ENCODE measurements around the gene SMYD2.
"Not testable (repeated sequence)": the region's sequence is repeated elsewhere in the genome, so short reads cannot be mapped to it uniquely, and the experiment has no call there.

SMYD2 gene

DNA sequence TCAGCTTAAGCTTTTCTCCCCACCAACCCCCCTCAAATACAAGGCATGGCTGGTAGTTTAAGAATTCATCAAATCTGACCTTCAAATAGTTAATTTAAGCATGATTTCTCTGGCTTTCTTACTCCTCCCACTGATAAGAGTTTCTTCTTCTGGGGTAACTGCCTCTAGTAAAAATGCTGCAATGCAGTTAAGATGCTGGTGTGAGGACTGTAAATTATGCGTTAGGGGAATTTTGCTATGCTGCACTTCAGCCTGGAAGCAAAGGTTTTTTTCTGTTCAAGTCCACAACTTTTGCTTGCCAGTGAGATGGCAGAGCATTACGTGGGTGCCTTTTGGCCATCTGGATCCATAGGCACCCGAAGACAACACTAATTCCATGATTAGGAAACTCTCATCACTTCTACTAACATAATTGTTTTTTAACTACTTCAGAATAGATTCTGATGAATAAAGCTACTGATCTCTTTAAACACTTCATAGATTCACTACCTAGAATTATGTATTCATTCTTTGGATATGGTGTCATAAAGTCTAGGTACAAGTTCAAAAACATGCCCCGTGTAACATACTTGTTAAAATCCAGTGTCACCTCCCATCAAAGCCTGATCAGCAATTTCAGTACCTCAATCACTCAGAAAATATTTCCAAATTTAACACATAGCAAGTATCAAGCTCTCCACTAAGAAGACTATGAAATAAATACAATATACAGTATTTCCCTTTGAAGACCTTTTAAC, 8.8 kb upstream of the SMYD2 start:
- DNase-seq, result no peak

DNA sequence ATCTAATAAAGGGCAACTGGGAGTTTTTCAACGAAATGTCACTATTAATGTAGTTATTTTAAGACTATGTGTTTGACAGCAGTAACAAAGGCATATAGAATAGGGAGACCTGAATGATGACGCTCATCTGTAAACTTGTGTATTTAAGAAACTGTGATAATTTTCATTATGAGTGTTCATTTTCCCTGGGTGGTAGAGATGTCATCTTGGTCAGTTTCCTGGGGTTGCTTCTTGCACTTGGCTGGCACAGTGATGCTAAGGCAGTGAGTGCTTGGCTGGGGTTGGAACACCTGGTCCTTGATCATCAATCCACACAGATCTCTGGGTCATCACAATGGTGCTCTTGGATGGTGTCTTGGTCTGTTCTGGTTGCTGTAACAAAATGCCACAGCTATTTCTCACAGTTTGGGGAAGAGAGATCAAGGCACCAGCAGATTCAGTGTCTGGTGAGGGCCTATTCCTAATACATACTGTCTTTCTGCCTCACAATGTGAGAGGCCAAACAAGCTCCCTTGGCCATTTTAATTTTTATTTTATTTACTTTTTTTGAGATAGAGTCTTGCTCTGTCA, 7.9 kb upstream of the SMYD2 start:
- no peak for DNase-seq

DNA sequence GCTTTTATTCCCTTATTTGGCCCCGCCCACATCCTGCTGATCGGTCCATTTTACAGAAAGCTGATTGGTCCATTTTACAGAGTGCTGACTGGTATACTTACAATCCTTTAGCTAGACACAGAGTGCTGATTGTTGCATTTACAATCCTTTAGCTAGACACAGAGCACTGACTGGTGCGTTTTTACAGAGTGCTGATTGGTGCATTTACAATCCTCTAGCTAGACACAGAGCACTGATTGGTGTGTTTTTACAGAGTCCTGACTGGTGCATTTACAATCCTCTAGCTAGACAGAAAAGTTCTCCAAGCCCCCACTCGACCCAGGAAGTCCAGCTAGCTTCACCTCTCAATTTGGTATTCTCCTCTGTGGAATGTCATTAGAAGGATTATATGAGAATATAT, 5.3 kb upstream of the SMYD2 start:
- DNase-seq, result not testable (repeated sequence)

DNA sequence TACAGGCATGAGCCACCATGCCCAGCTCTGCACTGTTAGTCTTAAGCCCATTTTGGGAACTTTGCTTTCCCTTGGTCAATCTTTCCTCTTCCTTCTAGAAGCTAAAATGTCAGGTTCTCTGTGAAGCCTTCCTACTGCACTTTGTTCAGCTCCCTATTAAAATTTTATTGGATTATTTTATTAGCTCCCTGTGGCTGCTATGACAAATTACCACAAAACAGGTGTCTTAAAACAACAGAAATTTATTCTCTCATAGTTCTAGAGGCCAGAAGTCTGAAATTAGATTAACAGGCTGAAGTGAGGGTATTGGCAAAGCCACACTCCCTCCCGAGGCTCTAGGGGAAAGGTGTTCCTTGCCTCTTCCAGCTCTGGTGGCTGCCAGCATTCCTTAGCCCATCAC, 4.2 kb upstream of the SMYD2 start:
- DNase-seq, result no peak

DNA sequence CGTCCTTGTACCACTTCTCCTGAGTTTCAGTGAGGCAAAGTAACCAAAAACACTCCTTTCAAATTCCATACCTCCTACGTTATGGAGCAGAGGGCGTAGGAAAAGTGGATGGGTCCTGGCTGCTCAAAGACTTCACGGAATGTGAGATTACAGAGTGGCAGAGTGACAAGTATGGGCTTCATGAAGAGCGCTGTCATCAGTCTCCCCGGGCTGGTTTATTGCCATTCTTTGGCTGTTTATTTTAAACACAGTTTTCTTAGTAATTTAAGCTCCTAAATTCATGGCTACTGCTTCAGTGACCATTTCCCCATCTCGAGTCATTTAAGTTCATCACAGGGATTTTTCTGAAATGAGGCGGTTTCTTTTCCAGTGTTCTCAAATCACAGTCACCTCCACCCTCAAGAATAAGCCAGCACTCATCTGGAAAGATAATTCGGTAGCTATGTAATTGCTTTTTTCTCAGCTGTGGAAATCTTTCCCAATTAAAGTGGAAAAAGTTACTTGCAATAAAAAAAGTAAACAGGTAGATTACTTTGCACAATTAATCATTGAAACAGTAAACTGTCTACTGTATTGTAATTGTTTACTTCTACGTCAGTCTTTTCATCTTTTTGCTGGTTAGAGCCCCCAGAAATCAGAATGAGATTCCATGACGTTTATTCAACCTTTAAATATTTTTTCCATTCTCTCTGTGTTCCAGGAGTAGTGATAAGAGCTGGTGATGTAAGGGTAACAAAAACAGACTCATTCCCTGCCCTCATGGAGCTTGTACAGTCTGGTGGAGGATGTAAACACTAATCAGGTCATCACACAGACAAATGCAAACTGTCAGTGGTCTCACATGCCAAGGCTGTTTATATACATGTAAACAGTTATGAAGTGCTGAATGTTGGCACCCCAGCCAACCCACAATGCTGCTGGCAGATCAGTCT, 3.0 kb upstream of the SMYD2 start:
- no peak for DNase-seq

DNA sequence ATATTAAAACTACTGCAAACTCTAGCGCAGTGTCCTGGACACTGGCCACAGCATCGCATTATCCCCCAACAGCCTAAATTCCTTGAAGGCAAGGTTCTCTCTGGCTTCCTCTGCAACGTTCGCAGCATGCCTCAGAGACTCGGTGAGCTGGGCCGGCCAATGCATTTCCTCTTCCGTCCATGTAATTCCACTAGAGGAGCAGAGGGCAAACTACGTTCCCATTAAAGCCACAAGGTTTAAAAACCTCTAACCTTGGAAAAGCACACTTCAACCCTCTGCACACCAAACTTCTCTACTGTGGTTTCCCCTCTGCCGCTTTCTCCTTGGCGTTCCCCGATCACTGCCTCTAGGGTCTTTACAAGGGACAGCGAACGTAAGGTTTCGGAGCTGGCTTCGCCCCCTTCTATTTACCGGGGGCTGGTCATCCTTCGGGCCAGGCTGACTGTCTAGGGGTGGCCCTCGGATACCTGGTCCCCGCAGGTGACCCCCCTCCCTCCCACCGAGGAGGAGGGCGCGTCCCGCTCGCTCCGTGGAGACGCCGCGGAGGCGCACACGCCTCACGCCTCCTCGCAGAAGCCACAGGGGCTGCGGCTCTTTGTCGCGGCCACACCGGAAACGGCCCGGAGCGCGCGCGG, 456 bp upstream of the SMYD2 start:
- DNase-seq, result peak; percentile 71

DNA sequence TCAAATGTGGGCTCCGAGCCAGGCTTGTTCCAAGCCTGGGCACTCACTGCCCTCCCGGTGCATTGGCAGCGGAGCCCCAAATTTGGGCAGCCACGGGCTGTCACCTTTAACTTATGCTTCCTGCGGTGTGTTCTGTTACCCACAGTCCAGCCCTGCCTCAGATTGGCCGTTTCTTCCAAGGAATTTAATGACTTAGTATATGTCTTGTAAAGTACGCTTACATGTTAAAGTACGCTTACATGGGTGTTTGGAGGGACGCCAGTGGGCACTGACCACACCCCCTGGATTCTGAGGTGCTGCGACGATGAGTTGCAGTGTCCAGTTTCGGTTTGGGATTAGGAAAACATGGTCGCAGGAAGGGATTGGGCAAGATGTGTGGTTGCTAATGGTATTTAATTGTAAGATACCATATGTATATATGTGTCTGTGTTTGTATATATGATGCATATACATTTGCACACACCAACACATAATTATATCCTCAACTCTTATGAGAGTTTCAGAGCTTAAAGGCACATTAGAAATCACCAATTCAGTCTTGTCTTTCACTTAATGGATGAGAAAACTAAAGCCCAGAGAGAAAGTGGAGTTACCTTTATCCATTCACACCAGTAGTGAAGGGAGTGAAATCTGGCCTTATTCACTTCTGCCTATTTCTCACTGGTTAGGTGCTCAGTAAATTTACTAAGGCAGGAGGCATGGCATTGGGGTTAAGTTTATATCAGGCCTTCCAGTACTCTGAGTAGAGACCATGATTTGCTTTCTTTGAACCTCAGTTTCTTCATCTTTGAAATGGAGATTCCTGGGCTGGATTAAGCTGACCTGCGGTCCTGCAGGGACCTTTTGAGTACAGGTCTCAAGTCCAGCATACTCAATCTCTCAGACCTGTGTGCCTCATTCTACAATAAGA, 1.0 kb downstream of the SMYD2 start:
- peak; percentile 73 for DNase-seq

DNA sequence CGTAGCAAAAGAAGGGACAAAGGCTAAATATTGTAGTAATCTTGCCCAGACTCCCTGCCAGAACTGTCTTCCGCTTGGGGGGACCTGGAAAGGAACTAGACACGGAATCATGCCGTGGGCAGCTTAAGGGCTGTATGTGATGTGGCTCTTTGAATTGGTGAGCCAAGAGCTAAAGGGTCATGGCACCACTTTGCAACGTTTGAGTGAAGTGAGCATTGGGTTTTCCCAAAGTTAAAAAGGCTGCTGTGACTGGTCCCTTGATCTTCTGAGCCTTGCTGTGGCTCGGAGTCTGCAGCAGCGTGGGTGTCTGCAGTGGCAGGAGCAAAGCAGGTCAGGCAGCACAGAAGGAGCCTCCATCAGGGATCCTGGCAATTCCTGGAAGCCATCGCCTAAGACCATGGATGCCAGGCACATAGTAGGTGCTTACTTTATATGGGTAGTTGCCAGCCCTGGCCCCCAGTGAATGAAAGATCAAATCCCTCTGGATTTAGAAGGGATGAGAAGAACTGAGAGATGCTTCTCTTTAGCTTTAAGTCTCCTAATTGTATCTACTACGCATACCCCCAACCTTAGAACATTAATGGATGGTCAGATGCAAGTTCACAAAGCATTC, 1.8 kb downstream of the SMYD2 start:
- no peak for DNase-seq

DNA sequence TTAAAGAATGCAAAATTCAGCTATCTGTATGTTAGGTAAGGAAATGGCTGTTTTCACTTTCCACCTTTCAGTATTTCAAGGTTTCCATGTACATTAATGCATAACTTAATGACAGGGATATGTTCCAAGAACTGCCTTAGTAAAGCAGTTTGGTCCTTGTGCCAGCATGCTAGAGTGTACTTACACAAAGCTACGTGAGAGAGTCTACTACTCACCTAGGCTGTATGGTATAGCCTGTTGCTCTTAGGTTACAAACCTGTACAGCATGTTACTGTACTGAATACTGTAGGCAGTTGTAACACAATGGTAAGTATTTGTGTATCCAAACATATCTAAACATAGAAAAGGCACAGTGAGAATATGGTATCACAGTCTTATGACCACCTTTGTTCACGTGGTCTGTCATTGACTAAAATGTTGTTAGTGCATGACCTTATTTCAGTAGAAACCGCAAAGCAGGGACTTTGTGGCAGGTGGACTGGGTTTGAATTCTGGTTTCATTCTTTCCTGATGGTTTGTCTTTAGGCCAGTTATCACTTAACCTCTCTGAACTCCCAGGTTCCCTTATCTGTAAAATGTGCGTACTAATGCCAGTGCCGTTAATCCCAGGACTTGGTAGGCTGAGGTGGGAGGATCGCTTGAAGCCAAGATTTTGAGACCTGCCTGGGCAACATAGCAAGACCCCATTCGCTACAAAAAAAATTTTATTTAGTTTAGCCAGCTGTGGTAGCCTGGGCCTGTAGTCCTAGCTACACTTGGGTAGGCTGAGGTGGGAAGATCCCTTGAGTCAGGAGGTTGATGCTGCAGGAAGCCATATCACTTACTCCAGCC, 4.9 kb downstream of the SMYD2 start:
- DNase-seq, result no peak

DNA sequence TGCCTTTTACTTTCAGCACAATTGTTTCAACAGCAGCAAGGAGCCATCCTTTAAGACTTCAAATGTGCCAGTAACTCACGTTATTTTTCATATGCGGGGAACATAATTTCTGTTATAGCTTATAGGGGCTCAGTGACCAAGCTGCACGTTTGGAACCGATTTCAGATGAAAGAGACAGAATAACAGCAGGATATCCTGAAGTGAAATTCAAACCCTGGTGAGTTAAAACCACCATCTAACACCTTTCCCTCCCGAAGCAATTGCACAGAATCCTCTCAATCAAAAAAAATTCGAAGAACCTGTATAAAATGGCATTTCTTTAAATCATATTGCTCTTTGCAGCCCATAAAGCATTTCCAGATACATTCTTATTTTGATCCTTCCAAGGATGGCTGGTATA, 6.9 kb downstream of the SMYD2 start:
- DNase-seq, result no peak

DNA sequence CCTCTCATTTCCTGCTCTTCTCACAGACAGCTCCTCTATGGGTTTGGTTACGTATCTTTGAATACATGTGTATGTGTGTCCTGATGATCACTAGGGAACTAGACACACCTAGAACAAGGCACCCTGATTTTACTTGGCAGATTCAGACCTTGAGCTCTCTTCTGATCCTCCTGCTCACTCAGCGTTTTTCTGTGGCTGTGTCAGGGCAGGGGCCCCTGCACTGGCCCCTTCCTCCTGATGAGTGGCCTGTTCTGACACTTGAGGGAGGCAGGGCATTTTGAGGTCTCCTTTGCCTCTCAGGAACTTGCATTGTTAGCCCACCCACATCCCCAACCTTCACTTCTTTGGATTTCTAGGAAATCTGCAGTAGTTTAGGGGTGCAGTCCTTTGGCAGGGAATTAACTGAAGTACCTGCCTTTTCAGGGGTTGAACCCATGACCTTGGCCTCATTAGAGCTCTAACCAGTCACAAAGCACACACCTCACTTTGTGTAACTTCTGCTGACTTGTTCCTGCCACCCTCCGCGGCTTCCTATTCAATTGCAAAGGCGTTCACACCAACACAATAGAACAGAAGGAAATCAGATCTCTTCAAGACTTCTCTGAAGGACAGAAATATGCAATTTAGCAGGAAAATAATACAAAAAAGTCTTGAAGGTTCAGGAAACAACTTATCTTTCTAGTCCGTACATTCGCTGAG, 8.8 kb downstream of the SMYD2 start:
- no peak for DNase-seq

DNA sequence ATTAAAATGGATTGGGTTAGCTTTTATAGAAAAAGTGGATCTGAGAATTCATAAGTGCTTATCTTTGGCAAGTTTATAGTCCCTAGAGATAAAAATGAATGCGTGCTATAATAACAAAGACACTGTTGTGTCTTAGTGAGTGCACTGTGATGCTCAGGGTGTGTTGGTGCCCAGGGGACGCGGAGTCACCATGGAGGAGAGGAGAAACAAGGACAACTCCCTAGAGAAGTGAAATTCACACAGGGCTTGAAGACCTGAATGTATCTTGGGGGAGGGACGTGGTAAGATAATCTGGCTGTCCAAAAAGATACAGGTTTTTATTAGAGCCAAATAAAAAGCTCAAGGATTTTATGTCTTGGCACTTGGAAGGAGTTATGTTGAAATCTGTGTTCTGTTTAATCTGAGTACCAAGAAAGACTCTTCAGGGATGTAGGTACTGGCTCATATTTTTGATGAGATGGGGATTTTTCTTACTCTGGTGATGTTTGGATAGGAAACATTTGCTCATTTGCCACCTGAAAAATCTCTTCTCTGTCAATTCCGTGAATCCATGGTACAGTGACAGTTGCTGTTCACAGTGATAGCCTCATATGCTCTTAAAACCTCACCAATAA, 9.6 kb downstream of the SMYD2 start:
- no peak for DNase-seq

DNA sequence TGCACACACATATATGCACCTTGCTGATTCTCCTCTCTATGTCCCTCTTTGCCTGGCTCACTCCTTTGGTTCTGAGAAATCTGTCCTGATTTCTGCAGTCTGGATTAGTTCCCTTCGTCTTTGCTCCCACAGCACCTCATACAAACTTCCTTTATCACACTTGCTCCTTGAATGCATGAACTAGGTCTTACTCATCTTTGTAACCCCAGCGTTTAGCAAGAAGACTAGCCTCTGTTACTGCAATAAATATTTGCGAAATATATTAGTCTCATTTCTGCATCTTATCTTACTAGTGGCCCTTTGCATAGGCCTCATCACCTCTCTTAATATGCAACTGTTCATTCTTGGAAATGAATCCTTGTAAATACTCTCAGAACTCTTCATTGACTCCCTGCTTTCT, 11.4 kb downstream of the SMYD2 start:
- DNase-seq, result no peak

DNA sequence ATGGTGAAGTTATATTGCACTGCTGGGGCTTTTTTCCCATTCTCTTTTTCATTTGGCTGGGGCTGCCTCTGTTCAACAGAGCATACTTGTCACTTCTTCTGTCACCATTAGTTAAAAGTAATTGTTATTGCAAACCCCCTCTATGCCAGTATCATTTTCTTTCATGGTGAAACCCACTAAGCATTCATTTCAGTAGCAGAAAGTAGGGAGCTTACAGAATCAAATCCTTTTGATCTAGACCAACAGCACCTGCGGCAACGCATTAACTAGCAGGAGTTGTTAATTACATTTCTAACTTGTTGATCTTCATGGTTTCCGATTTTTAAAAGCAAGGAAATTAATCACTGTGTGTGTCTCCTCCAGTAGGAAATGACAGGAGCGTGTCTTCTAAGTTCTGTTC, 15.0 kb downstream of the SMYD2 start:
- DNase-seq, result no peak

DNA sequence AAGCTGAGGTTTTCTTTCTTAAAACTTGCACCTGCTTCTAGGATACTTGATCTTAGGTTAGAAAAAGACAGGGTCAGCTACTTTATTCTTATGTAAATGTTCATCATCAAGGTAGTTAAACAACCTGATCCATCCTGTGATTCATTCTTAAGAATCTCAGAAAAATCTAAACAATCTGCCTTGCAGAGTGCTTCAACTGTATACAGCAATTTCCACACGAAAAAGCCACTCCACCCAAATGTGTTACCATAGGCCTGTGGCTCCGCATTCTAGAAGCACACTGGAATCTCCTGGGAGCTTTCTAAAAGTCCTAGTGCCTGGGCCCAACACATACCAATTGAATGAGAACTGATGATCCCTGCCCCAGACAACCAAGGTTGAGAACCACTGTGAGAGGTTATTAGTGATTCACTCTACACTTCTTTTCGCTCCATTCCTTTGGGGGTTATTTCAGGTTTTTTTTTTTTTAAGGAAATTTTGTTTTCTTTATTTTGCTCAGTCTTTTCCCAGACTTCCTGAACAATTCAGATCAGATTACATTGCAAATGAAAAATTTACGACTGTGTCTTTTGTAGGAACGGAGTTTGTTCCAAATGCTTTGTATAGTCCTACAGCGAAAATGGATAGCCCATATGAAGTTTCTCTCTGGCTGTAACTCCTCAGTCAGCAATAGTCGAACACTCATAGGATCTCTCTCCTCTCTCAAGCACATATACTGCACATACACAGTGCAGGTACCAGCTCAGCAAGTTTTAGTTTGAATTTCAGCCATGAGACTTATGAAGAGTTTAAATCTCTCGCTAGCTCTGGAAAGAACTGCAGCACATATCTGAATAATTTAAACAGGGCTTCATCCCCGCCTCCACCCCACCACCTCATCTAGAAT, 16.1 kb downstream of the SMYD2 start:
- no peak for DNase-seq

DNA sequence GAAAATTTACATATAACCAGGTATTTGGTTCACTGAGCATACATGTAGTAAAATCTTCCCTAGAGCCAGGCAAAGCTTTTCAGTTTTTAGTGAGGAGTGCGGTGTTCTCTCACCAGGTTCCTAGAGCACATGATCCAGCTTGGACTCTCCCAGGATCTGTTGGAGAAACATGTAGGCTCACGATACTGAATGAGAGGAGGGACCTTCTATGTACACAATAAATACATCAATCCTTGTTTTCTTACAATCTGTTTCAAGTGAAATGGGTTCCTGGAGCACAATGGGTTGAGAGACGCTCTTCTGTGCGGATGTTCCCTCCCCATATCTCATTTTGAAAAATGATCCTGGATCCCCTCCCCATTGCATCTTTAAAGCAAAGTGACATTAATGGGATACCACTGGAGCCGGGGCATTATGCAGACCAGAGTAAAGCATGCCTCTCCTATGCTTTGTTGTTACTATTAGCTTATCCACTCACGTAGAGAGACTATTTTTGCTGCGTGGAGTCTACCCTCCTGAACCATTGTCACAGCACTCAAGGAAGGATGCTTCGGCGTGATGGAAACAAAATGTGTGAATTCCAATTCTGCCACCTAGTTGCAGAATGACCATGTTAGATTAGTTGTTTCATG, 19.3 kb downstream of the SMYD2 start:
- no peak for DNase-seq

DNA sequence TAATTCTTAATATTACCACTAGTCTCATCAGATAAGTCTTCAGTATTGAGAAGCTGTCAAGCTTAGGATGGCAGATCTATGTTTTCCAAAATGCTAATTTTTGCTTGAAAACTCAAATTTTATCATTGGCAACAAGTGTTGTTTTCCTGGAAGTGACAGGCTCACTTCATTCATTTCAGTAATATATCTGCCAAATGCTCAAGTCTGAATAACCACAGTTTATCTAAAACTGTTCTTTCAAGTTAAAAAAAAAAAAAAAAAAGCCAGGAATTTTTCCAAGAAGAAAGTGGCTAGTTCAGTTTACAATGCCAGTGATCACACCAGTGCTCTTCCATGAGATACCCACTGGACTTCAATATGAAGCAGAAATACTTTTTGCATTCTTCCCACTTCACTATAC, 20.6 kb downstream of the SMYD2 start:
- no peak for DNase-seq
